CD4-positive, alpha-beta memory T cell (primary cell): Measurements from ENCODE around the gene CWC27. TPM values are rescaled to one million over a fixed set of nuclear protein-coding genes. Genes with fewer than 3 reads are reported as not detected.

ENCODE experiments used
- CTCF ChIA-PET: fragments of 350-600 bp; sonication (Branson Sonifier 250); formaldehyde crosslinking; loops from one replicate; lab custom pipeline; 2021; ENCODE audit warnings: inconsistent platforms; ENCODE audit not compliant: partially characterized antibody; lab: Charles Lee
- POLR2A ChIA-PET: fragments of 350-600 bp; sonication (Branson Sonifier 250); formaldehyde crosslinking; loops from one replicate; lab custom pipeline; 2021; ENCODE audit not compliant: partially characterized antibody; lab: Charles Lee
- DNase-seq, 5 donors: peaks; one replicate each; pipeline versions ENCODE4 v3.0.0 to v3.0.0-alpha.2; 2020 to 2022; ENCODE audit warnings: mixed read lengths in 1 of 5
- H3K27ac ChIP-seq: one replicate; pipeline ENCODE4 v1.7.0; 2013; ENCODE audit warnings: low read depth, low read length
- H3K27me3 ChIP-seq: 2 replicates; pipeline ENCODE4 v1.7.0; 2013; ENCODE audit warnings: mild to moderate bottlenecking, low read length, moderate library complexity; ENCODE audit not compliant: insufficient read depth
- H3K36me3 ChIP-seq: 2 replicates; pipeline ENCODE4 v1.7.0; 2013; ENCODE audit warnings: mild to moderate bottlenecking, low read length, moderate library complexity; ENCODE audit not compliant: insufficient read depth
- H3K4me1 ChIP-seq: 2 replicates; pipeline ENCODE4 v1.7.0; 2013; ENCODE audit warnings: mild to moderate bottlenecking, low read length, moderate library complexity; ENCODE audit not compliant: insufficient read depth
- H3K4me3 ChIP-seq, 2 donors: one replicate each; pipeline ENCODE4 v1.7.0; 2013; ENCODE audit warnings: low read length in 2 of 2, mild to moderate bottlenecking in 1 of 2
- H3K9me3 ChIP-seq, 2 donors: one replicate each; pipeline ENCODE4 v1.7.0; 2013; ENCODE audit warnings: low read length in 2 of 2, control low read depth in 1 of 2; ENCODE audit not compliant: control insufficient read depth in 1 of 2
- H3K27ac Mint-ChIP-seq, 7 donors: one replicate each; pipeline ENCODE4 v1.8.0; 2020 to 2021; ENCODE audit warnings: mixed read lengths in 7 of 7, mild to moderate bottlenecking in 6 of 7, inconsistent platforms in 3 of 7, moderate library complexity in 3 of 7
- H3K27me3 Mint-ChIP-seq, 2 donors: one replicate each; pipeline ENCODE4 v1.8.0; 2020 to 2021; ENCODE audit warnings: mixed read lengths in 2 of 2
- H3K36me3 Mint-ChIP-seq, 2 donors: one replicate each; pipeline ENCODE4 v1.8.0; 2020 to 2021; ENCODE audit warnings: mixed read lengths in 2 of 2, inconsistent platforms in 1 of 2, mild to moderate bottlenecking in 1 of 2
- H3K4me1 Mint-ChIP-seq, 4 donors: one replicate each; pipeline ENCODE4 v1.8.0; 2020 to 2021; ENCODE audit warnings: mixed read lengths in 4 of 4, mild to moderate bottlenecking in 1 of 4
- H3K4me3 Mint-ChIP-seq, 8 donors: one replicate each; pipeline ENCODE4 v1.8.0; 2020 to 2021; ENCODE audit warnings: mixed read lengths in 8 of 8, mild to moderate bottlenecking in 7 of 8, moderate library complexity in 6 of 8, inconsistent platforms in 3 of 8
- H3K9me3 Mint-ChIP-seq, 8 donors: one replicate each; pipeline ENCODE4 v1.8.0; 2020 to 2021; ENCODE audit warnings: mixed read lengths in 8 of 8, mild to moderate bottlenecking in 5 of 8, inconsistent platforms in 3 of 8, moderate library complexity in 1 of 8
- intact Hi-C: fragments of 100-400 bp; cut with micrococcal nuclease; formaldehyde crosslinking; loops from one replicate; pipeline ENCODE4 v1.15.1; 2023
- polyA plus RNA-seq, 2 donors: library from polyadenylated mRNA; unstranded; fragments of 300-500 nt; fragmentation: Illumina TruSeq; gene quantifications; one replicate each; pipeline ENCODE4 v1.2.3, GENCODE V29; 2021
- total RNA-seq, 2 experiments: library from RNA; stranded (reverse); gene quantifications; one replicate each; pipeline ENCODE4 v1.2.3, GENCODE V29; 2021

The CWC27 gene
- total and polyA plus RNA-seq, 4 experiments from 2014 or later = 16.8 to 37.7 (median 22.9) TPM

DNA sequence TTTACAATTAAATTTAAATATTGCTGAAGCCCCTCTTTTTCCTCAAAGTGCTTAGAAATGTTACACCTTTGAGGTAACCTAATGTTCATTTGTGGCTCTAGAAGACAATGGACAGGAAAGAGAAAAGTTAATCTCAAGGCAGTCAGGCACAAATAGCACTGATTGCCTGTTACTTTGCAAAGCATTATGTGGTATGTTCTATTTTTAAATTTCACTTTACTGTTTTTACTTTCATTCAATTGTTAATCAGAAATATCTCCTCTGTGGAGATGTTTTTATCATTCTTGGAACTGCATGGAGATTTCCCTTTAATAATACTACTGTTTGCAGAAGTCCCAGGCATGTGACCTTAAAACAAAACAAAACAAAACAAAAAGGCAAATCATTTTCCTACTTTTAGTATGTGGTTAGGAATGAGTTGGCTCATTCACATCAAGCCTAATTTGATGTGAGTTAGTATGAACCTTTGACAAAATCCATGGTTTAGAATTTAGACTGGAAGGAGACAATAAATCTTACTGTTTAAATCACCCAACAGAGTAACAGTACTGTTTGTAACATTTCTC, 67.5 kb downstream of the CWC27 start:
- no peak overlapping the region for H3K4me3 Mint-ChIP-seq
- no peaks in the 10 kb centered on the region for H3K27me3 ChIP-seq
- peaks cover 0 to 16% (median 6%) of the 10 kb centered on the region in 8 donors for H3K9me3 Mint-ChIP-seq
- ChIA-PET CTCF (no interaction called here), POLR2A (no interaction called here)
- H3K27ac Mint-ChIP-seq = no peak overlapping the region
- no peaks in the 10 kb centered on the region for H3K9me3 ChIP-seq
- peaks cover 38 to 39% of the 10 kb centered on the region in 2 donors for H3K36me3 Mint-ChIP-seq
- peaks cover 0 to 1% (median 0%) of the 10 kb centered on the region in 4 donors for H3K4me1 Mint-ChIP-seq
- H3K27ac ChIP-seq = no peak overlapping the region
- H3K27me3 Mint-ChIP-seq = no peaks in the 10 kb centered on the region
- intact Hi-C loops = no loop called here
- no peak for DNase-seq
- H3K4me1 ChIP-seq = no peaks in the 10 kb centered on the region
- H3K4me3 ChIP-seq = no peak overlapping the region
- no peaks in the 10 kb centered on the region for H3K36me3 ChIP-seq

DNA sequence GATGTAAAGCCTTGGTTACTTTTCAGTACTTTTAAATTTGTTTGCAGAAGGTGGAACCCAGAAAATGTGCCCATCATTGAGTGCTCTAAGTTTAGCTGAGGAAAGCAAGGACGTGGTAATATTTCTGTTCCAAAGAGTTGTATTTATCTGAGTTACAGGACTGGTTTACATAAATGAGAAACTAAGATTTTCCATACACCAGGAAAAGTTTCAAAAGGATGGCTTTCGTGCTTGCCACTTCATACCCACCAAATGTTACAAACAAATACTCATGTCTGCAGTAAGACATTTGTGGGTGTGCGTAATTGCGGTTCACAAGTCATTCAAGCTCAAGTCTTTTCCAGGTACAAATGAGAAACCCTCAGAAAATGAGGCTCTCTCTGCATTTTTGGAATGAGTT, 68.1 kb downstream of the CWC27 start:
- Histone ChIP-seq H3K4me3 (no peak overlapping the region), H3K9me3 (no peaks in the 10 kb centered on the region), H3K36me3 (no peaks in the 10 kb centered on the region), H3K27ac (no peak overlapping the region), H3K4me1 (no peaks in the 10 kb centered on the region), H3K27me3 (no peaks in the 10 kb centered on the region)
- H3K4me1 Mint-ChIP-seq = peaks cover 0 to 1% (median 0%) of the 10 kb centered on the region in 4 donors
- peak overlapping the region in 1 of 7 donors; percentile 52 for H3K27ac Mint-ChIP-seq
- H3K27me3 Mint-ChIP-seq = no peaks in the 10 kb centered on the region
- peaks cover 0 to 19% (median 6%) of the 10 kb centered on the region in 8 donors for H3K9me3 Mint-ChIP-seq
- CTCF ChIA-PET = no interaction called here
- H3K36me3 Mint-ChIP-seq = peaks cover 41 to 43% of the 10 kb centered on the region in 2 donors
- DNase-seq = no peak
- intact Hi-C loops = no loop called here
- H3K4me3 Mint-ChIP-seq = no peak overlapping the region
- POLR2A ChIA-PET = no interaction called here

DNA sequence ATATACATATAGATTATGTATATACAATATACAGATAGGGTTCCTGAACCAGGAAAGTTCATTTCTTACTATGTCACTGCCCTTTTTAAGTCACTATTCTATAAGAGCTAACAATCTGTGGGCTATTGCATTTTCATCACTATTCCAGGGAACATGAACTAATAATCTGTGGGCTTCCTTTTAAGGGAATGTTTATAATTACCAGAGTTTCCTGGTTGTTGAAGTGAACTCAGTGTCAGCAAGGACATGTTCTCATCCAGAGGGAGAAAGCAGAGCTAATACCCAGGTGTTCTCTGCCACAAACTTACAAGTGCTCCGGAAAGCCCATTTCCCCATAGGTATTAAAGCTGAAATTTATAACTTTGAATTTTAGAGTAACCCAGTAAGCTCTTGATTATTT, 69.6 kb downstream of the CWC27 start:
- Histone ChIP-seq H3K27ac (no peak overlapping the region), H3K4me3 (no peak overlapping the region), H3K9me3 (no peaks in the 10 kb centered on the region), H3K27me3 (no peaks in the 10 kb centered on the region), H3K36me3 (no peaks in the 10 kb centered on the region), H3K4me1 (no peaks in the 10 kb centered on the region)
- H3K36me3 Mint-ChIP-seq = peaks cover 44 to 49% of the 10 kb centered on the region in 2 donors
- CTCF ChIA-PET = no interaction called here
- no peak overlapping the region for H3K4me3 Mint-ChIP-seq
- no peak for DNase-seq
- POLR2A ChIA-PET = no interaction called here
- H3K4me1 Mint-ChIP-seq = peaks cover 0 to 1% (median 0%) of the 10 kb centered on the region in 4 donors
- no peaks in the 10 kb centered on the region for H3K27me3 Mint-ChIP-seq
- intact Hi-C loops = no loop called here
- H3K9me3 Mint-ChIP-seq = peaks cover 0 to 19% (median 6%) of the 10 kb centered on the region in 8 donors
- H3K27ac Mint-ChIP-seq = no peak overlapping the region

DNA sequence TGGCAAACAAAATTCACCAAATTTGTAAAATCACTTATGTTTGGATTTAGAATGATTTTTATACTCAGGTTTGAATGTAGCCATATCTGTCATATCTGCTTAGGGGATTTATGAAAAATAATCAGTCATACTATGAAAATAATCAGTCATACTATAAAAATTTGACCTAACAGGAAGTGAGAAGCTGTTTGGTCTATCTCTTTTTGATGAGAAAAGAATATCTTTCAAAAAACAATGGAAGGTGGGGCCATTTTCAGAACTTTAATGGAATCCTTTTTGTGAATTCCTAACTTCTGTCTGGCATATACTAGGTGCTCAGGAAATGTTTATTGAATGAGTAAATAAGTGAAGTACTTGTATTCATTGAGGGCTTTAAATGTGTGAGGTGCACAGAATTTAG, 70.1 kb downstream of the CWC27 start:
- no peaks in the 10 kb centered on the region for H3K9me3 ChIP-seq
- H3K27me3 ChIP-seq = no peaks in the 10 kb centered on the region
- POLR2A ChIA-PET = no interaction called here
- no peaks in the 10 kb centered on the region for H3K27me3 Mint-ChIP-seq
- peaks cover 0 to 1% (median 0%) of the 10 kb centered on the region in 4 donors for H3K4me1 Mint-ChIP-seq
- H3K36me3 Mint-ChIP-seq = peaks cover 42 to 52% of the 10 kb centered on the region in 2 donors
- no peaks in the 10 kb centered on the region for H3K36me3 ChIP-seq
- peaks cover 0 to 19% (median 6%) of the 10 kb centered on the region in 8 donors for H3K9me3 Mint-ChIP-seq
- no peak overlapping the region for H3K4me3 Mint-ChIP-seq
- CTCF ChIA-PET = no interaction called here
- no peaks in the 10 kb centered on the region for H3K4me1 ChIP-seq
- intact Hi-C loops = no loop called here
- H3K4me3 ChIP-seq = no peak overlapping the region
- H3K27ac ChIP-seq = no peak overlapping the region
- no peak overlapping the region for H3K27ac Mint-ChIP-seq
- no peak for DNase-seq

DNA sequence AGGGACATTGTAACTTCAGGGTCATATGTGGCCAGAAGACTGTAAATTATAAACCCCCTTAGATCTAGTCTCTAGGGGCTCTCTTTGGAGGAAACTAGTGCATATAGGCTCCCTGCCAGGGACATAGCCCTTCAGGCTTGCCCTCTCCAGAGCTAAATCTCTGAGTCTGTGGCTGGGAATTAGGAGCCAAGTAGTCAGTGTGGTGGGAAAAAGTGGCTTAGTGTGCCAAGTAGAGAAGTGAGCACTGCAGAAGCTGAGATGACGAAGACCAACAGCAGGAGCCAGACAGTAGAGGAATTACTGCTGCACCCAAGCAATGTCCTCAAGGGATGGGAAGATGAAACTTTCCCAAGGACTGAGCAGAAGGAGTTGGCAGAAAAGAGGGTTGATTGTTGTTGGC, 71.2 kb downstream of the CWC27 start:
- Mint-ChIP-seq H3K4me3 (no peak overlapping the region), H3K36me3 (peaks cover 49 to 55% of the 10 kb centered on the region in 2 donors), H3K27me3 (no peaks in the 10 kb centered on the region), H3K9me3 (peaks cover 0 to 24% (median 14%) of the 10 kb centered on the region in 8 donors), H3K4me1 (peaks cover 0 to 1% (median 0%) of the 10 kb centered on the region in 4 donors), H3K27ac (peak overlapping the region in 1 of 7 donors; percentile 36)
- CTCF ChIA-PET = interaction anchor here (0.7 kb wide), 1 partner anchor 200 kb away, joined by 3 read pairs; no protein-coding TSS in a partner anchor
- DNase-seq = no peak
- Histone ChIP-seq H3K36me3 (no peaks in the 10 kb centered on the region), H3K4me1 (no peaks in the 10 kb centered on the region), H3K4me3 (no peak overlapping the region), H3K27ac (no peak overlapping the region), H3K27me3 (no peaks in the 10 kb centered on the region), H3K9me3 (peaks cover 0 to 6% of the 10 kb centered on the region in 2 donors)
- POLR2A ChIA-PET = no interaction called here
- intact Hi-C loops = no loop called here

DNA sequence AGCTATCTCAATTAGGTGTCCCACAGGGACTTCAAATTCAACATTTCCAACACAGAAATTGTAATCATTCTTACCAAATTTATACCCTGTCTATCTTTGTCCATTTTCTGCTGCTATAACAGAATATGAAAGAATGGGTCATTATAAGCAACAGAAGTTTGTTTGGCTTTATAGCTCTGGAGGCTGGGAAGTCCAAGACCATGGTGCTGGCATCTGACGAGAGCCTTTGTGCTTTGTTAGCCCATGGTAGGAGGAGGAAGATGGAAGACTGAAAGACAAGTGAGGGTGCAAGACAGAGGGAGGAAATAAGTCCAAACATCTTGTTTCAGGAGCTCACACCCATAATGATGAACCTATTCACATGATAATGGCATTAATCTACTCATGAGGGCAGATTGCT, 72.2 kb downstream of the CWC27 start:
- H3K27me3 ChIP-seq = no peaks in the 10 kb centered on the region
- no peaks in the 10 kb centered on the region for H3K36me3 ChIP-seq
- H3K36me3 Mint-ChIP-seq = peaks cover 54 to 65% of the 10 kb centered on the region in 2 donors
- no peak overlapping the region for H3K4me3 ChIP-seq
- H3K27ac Mint-ChIP-seq = no peak overlapping the region
- no peak overlapping the region for H3K4me3 Mint-ChIP-seq
- H3K27ac ChIP-seq = no peak overlapping the region
- no peaks in the 10 kb centered on the region for H3K4me1 ChIP-seq
- ChIA-PET CTCF (interaction anchor here (0.7 kb wide), 1 partner anchor 201 kb away, joined by 3 read pairs; no protein-coding TSS in a partner anchor), POLR2A (no interaction called here)
- peaks cover 0 to 1% (median 0%) of the 10 kb centered on the region in 4 donors for H3K4me1 Mint-ChIP-seq
- H3K9me3 ChIP-seq = peaks cover 0 to 8% of the 10 kb centered on the region in 2 donors
- no peak for DNase-seq
- intact Hi-C loops = no loop called here
- peaks cover 0 to 34% (median 22%) of the 10 kb centered on the region in 8 donors for H3K9me3 Mint-ChIP-seq
- H3K27me3 Mint-ChIP-seq = no peaks in the 10 kb centered on the region

DNA sequence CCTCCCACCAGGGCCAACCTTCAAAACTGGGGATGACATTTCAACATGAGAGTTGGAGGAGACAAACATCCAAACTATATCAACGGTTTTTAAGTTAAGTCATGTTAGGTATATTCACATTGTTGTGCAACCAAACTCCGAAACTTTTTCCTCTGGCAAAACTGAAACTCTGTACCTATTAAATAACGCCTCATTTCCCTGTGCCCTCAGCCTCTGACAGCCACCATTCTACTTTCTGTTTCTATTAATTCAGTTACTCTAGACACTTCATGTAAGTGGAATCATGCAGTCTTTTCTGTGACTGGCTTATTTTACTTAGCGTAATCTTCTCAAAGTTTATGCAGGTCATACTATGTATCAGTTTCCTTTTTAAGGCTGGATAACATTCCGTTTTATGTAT, 85.0 kb downstream of the CWC27 start:
- no peaks in the 10 kb centered on the region for H3K9me3 ChIP-seq
- H3K27me3 Mint-ChIP-seq = no peaks in the 10 kb centered on the region
- H3K27me3 ChIP-seq = no peaks in the 10 kb centered on the region
- intact Hi-C loops = no loop called here
- peaks cover 13 to 38% of the 10 kb centered on the region in 2 donors for H3K36me3 Mint-ChIP-seq
- no peak for DNase-seq
- POLR2A ChIA-PET = no interaction called here
- H3K27ac Mint-ChIP-seq = no peak overlapping the region
- H3K4me3 Mint-ChIP-seq = no peak overlapping the region
- H3K4me3 ChIP-seq = no peak overlapping the region
- no peaks in the 10 kb centered on the region for H3K4me1 ChIP-seq
- no peak overlapping the region for H3K27ac ChIP-seq
- peaks cover 0 to 5% (median 0%) of the 10 kb centered on the region in 4 donors for H3K4me1 Mint-ChIP-seq
- CTCF ChIA-PET = no interaction called here
- H3K9me3 Mint-ChIP-seq = no peaks in the 10 kb centered on the region
- H3K36me3 ChIP-seq = no peaks in the 10 kb centered on the region
